K562 (cell line): Measurements from ENCODE around the gene SPATA31D1. TPM values are rescaled to one million over a fixed set of nuclear protein-coding genes. Genes with fewer than 3 reads are reported as not detected.

Source experiments
- ATAC-seq: fragments of 200-7000 bp; cut with Tn5 transposase; 3 replicates; pipeline ENCODE4 v1.9.1; 2020; ENCODE audit warnings: moderate library complexity
- BruUV-seq: library from RNA; stranded (reverse); fragments of 400-500 nt; replicated peaks from 2 replicates; lab custom pipeline; 2021; lab: Mats Ljungman, UMichigan
- CTCF ChIA-PET: fragments of 300-600 bp; formaldehyde crosslinking; extraction: SDS; loops from one replicate; lab custom pipeline; 2021; ENCODE audit warnings: low intra/inter-chr PET ratio; lab: Yijun Ruan, JAX
- POLR2A ChIA-PET: fragments of 300-600, 350-650 bp; sonication (Branson Sonifier 250); formaldehyde crosslinking; extraction: SDS; loops from one replicate; lab custom pipeline; 2021; ENCODE audit warnings: antibody characterized with exemption, inconsistent platforms; lab: Yijun Ruan, JAX
- DNase-seq, 4 experiments: peaks; one replicate each; pipeline versions ENCODE4 v3.0.0 to v3.0.0-alpha.2; 2011 to 2018; ENCODE audit warnings: low spot score in 3 of 4, mixed read lengths in 3 of 4; ENCODE audit errors: extremely low read depth in 1 of 4
- FAIRE-seq: peaks from 2 replicates; lab custom pipeline; 2011; peaks lifted over from hg19 to GRCh38; lab: Jason Lieb, UNC
- H2AFZ ChIP-seq: 2 replicates; pipeline ENCODE4 v1.6.0; 2011; ENCODE audit warnings: low read depth, low read length, control low read depth, inconsistent platforms
- H3K27ac ChIP-seq: fragments of 200-600 bp; 3 replicates; pipeline ENCODE4 v1.8.0; 2011; ENCODE audit warnings: low read depth, mild to moderate bottlenecking, control low read depth, inconsistent platforms, low read length, moderate library complexity, mixed read lengths; ENCODE audit errors: extremely low read depth
- H3K27me3 ChIP-seq, 2 experiments: fragments of 300-600 bp in 1 of 2; 2 replicates in 1 of 2; 3 replicates in 1 of 2; pipeline versions ENCODE4 v1.6.0 to v1.8.0; 2011; ENCODE audit warnings: inconsistent platforms in 2 of 2, low read length in 2 of 2, mild to moderate bottlenecking in 1 of 2, mixed read lengths in 1 of 2, moderate library complexity in 1 of 2; ENCODE audit not compliant: control insufficient read depth in 2 of 2, insufficient read depth in 2 of 2
- H3K36me3 ChIP-seq: fragments of 300-600 bp; 3 replicates; pipeline ENCODE4 v1.8.0; 2011; ENCODE audit warnings: mild to moderate bottlenecking, low read length, inconsistent platforms; ENCODE audit not compliant: control insufficient read depth, insufficient read depth
- H3K4me1 ChIP-seq, 2 experiments: fragments of 200-600 bp in 1 of 2; replicated peaks in 1 of 2; 2 replicates in 1 of 2; 3 replicates in 1 of 2; pipeline versions ENCODE4 v1.5.1 to v1.8.0; 2011; ENCODE audit warnings: inconsistent platforms in 2 of 2, low read length in 2 of 2, mild to moderate bottlenecking in 1 of 2, mixed read lengths in 1 of 2, moderate library complexity in 1 of 2; ENCODE audit not compliant: control insufficient read depth in 2 of 2, insufficient read depth in 2 of 2
- H3K4me2 ChIP-seq: 2 replicates; pipeline ENCODE4 v1.6.1; 2011; ENCODE audit warnings: low read length, control low read depth, inconsistent platforms, mixed read lengths; ENCODE audit not compliant: insufficient read depth
- H3K4me3 ChIP-seq: fragments of 200-600 bp; sonication (generic), shearing (Covaris generic); 2 replicates; pipeline ENCODE4 v1.5.1; 2016; ENCODE audit warnings: control low read depth, inconsistent platforms
- H3K79me2 ChIP-seq: fragments of 200-600 bp; 3 replicates; pipeline ENCODE4 v1.8.0; 2011; ENCODE audit warnings: low read length, inconsistent platforms; ENCODE audit not compliant: control insufficient read depth, insufficient read depth
- H3K9ac ChIP-seq, 2 experiments: 2 replicates each; pipeline versions ENCODE4 v1.6.0 to v1.6.1; 2011; ENCODE audit warnings: low read depth in 2 of 2, low read length in 2 of 2, control low read depth in 1 of 2, inconsistent platforms in 1 of 2, mild to moderate bottlenecking in 1 of 2, mixed read lengths in 1 of 2; ENCODE audit not compliant: insufficient read depth in 1 of 2
- H3K9me1 ChIP-seq: one replicate; pipeline ENCODE4 v1.6.0; 2011; ENCODE audit warnings: inconsistent platforms, mild to moderate bottlenecking, low read length, moderate library complexity; ENCODE audit not compliant: control insufficient read depth, insufficient read depth
- H3K9me3 ChIP-seq: replicated peaks from 2 replicates; pipeline ENCODE4 v1.5.1; 2011; ENCODE audit warnings: low read depth, low read length, inconsistent platforms; ENCODE audit not compliant: control insufficient read depth, insufficient read depth
- H4K20me1 ChIP-seq: replicated peaks from 2 replicates; pipeline ENCODE4 v1.6.1; 2011; ENCODE audit warnings: low read length, inconsistent platforms, mixed read lengths; ENCODE audit not compliant: control insufficient read depth, insufficient read depth
- CBX5 ChIP-seq: IDR thresholded peaks from 2 replicates; pipeline ENCODE4 v1.6.1; 2014; ENCODE audit warnings: low read depth, borderline replicate concordance
- MAFF ChIP-seq: IDR thresholded peaks from 2 replicates; pipeline ENCODE4 v1.6.1; 2012; ENCODE audit warnings: low read length, improper control_type of control experiment
- NR2F6 ChIP-seq: fragments of 450-650 bp; formaldehyde crosslinking; IDR thresholded peaks from 2 replicates; pipeline ENCODE4 v1.4.0; 2020; ENCODE audit warnings: mild to moderate bottlenecking
- POLR2G ChIP-seq: fragments of 200-400 bp; formaldehyde crosslinking; IDR thresholded peaks from 2 replicates; pipeline ENCODE4 v1.6.1; 2017; ENCODE audit warnings: low read depth, mild to moderate bottlenecking, antibody characterized with exemption, low read length, moderate library complexity
- SAFB ChIP-seq: fragments of 200-400 bp; formaldehyde crosslinking; IDR thresholded peaks from 2 replicates; pipeline ENCODE4 v1.6.1; 2017; ENCODE audit warnings: low read depth, low read length, borderline replicate concordance
- ZC3H11A ChIP-seq: IDR thresholded peaks from 2 replicates; pipeline ENCODE4 v1.6.1; 2012; ENCODE audit warnings: low read depth, low read length, improper control_type of control experiment
- ZEB2 ChIP-seq: fragments of 450-650 bp; IDR thresholded peaks from 2 replicates; pipeline ENCODE4 v1.6.1; 2016
- WGBS: fragments of 100-300 bp; shearing (Covaris generic); methylation state at CpG from one replicate; pipeline ENCODE4 v1.1.6; 2016; ENCODE audit warnings: low coverage, mixed read lengths; ENCODE audit not compliant: insufficient coverage; ENCODE audit errors: missing lambda C conversion rate; 5-methylcytosine and 5-hydroxymethylcytosine counted together
- in situ Hi-C: fragments of 300-500 bp; cut with MboI; formaldehyde crosslinking; loops from 4 replicates; pipeline ENCODE4 v1.15.0; 2018; ENCODE audit warnings: inconsistent platforms, mixed read lengths
- intact Hi-C: fragments of 100-400 bp; cut with micrococcal nuclease; formaldehyde crosslinking; loops from 2 replicates; pipeline ENCODE4 v1.14.2; 2022
- polyA plus RNA-seq, 8 experiments: library from polyadenylated mRNA; depleted of rRNA in 4 of 8; stranded (reverse) in 5 of 8; unstranded in 3 of 8; fragments of >200 nt; fragmentation: Nextera tagmentation in 2 of 8; fragmentation: Illumina TruSeq in 1 of 8; extraction: Ambion mirVana in 2 of 8; extraction: Trizol in 1 of 8; gene quantifications; 2 replicates each; pipeline versions ENCODE4 v1.2.1 to v1.2.3, GENCODE V29; 2011 to 2014; ENCODE audit warnings: inconsistent platforms in 1 of 8, missing spikeins in 1 of 8
- total RNA-seq, 7 experiments: library from RNA; depleted of rRNA in 6 of 7; stranded (reverse); fragments of >200 nt in 6 of 7; fragmentation: Illumina TruSeq in 2 of 7; extraction: Trizol in 2 of 7; gene quantifications; 2 replicates each; pipeline versions ENCODE4 v1.2.1 to v1.2.3, GENCODE V29; 2011 to 2021; ENCODE audit warnings: low replicate concordance in 1 of 7
- TF ChIP-seq, protein P1 (sequence below), 2 experiments: fragments of 450-650 bp; IDR thresholded peaks; 2 replicates each; pipeline ENCODE4 v1.6.1; 2018; ENCODE audit warnings: mild to moderate bottlenecking in 2 of 2, low read depth in 1 of 2; ENCODE audit not compliant: partially characterized antibody in 2 of 2
- TF ChIP-seq, protein P2 (sequence below): sonication (generic); formaldehyde crosslinking; IDR thresholded peaks from 2 replicates; pipeline ENCODE4 v1.8.1; 2023; ENCODE audit warnings: mild to moderate bottlenecking, missing genetic modification reagents
- TF ChIP-seq, protein P3 (sequence below): fragments of 450-650 bp; IDR thresholded peaks from 2 replicates; pipeline ENCODE4 v1.6.1; 2016; ENCODE audit warnings: mild to moderate bottlenecking

The SPATA31D1 gene
- total and polyA plus RNA-seq, 9 of the 15 experiments (the other 6 are each of a cell fraction or from before 2014, with no cell fraction given), result not detected

DNA sequence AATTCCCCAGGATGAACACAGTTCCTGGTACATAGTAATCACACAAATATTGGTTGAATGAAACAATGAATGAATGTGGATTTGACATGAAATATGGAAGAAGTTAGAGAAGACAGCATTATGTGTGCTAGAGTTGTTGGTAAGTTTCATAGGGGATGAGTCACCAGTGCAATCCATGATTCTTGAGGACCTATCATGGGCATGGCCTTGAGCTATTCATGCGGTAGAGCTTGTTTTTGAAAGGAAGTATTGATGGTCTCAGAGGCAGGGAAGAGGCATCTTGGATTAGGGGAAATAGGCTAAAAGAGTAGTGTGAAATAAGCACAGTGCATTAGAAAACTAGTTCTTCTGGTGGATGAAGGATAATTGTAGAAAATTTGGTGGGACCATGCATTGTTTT, 22.1 kb downstream of the SPATA31D1 start:
- DNase-seq, result no peak
- no peak for FAIRE-seq
- no peak for ATAC-seq
- Histone ChIP-seq H3K79me2 (no peaks in the 10 kb centered on the region), H2AFZ (no peak overlapping the region), H4K20me1 (no peaks in the 10 kb centered on the region), H3K4me2 (no peak overlapping the region), H3K9me1 (no peaks in the 10 kb centered on the region), H3K36me3 (no peaks in the 10 kb centered on the region), H3K9ac (no peak overlapping the region), H3K27me3 (no peaks in the 10 kb centered on the region), H3K9me3 (no peaks in the 10 kb centered on the region), H3K4me3 (no peak overlapping the region), H3K4me1 (no peaks in the 10 kb centered on the region), H3K27ac (no peak overlapping the region)
- ChIA-PET POLR2A (no interaction called here), CTCF (no interaction called here)
- 14% methylated on average over 1 of the region's 1 CpG for WGBS
- intact Hi-C loops, result no loop called here
- in situ Hi-C loops, result no loop called here
- BruUV-seq, result no TSS peak
- TF ChIP-seq NR2F6 (CRISPR knock-in tag) (no peak), POLR2G (no peak), CBX5 (no peak), ZC3H11A (no peak), MAFF (no peak), ZEB2 (no peak), SAFB (no peak)
- TF ChIP-seq, protein P1, sequence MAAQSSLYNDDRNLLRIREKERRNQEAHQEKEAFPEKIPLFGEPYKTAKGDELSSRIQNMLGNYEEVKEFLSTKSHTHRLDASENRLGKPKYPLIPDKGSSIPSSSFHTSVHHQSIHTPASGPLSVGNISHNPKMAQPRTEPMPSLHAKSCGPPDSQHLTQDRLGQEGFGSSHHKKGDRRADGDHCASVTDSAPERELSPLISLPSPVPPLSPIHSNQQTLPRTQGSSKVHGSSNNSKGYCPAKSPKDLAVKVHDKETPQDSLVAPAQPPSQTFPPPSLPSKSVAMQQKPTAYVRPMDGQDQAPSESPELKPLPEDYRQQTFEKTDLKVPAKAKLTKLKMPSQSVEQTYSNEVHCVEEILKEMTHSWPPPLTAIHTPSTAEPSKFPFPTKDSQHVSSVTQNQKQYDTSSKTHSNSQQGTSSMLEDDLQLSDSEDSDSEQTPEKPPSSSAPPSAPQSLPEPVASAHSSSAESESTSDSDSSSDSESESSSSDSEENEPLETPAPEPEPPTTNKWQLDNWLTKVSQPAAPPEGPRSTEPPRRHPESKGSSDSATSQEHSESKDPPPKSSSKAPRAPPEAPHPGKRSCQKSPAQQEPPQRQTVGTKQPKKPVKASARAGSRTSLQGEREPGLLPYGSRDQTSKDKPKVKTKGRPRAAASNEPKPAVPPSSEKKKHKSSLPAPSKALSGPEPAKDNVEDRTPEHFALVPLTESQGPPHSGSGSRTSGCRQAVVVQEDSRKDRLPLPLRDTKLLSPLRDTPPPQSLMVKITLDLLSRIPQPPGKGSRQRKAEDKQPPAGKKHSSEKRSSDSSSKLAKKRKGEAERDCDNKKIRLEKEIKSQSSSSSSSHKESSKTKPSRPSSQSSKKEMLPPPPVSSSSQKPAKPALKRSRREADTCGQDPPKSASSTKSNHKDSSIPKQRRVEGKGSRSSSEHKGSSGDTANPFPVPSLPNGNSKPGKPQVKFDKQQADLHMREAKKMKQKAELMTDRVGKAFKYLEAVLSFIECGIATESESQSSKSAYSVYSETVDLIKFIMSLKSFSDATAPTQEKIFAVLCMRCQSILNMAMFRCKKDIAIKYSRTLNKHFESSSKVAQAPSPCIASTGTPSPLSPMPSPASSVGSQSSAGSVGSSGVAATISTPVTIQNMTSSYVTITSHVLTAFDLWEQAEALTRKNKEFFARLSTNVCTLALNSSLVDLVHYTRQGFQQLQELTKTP (IDR thresholded peaks at IDR 0.05; ENCODE audit: low read depth in 1 of 2, partially characterized antibody in 2 of 2), result no peak
- TF ChIP-seq, protein P2, sequence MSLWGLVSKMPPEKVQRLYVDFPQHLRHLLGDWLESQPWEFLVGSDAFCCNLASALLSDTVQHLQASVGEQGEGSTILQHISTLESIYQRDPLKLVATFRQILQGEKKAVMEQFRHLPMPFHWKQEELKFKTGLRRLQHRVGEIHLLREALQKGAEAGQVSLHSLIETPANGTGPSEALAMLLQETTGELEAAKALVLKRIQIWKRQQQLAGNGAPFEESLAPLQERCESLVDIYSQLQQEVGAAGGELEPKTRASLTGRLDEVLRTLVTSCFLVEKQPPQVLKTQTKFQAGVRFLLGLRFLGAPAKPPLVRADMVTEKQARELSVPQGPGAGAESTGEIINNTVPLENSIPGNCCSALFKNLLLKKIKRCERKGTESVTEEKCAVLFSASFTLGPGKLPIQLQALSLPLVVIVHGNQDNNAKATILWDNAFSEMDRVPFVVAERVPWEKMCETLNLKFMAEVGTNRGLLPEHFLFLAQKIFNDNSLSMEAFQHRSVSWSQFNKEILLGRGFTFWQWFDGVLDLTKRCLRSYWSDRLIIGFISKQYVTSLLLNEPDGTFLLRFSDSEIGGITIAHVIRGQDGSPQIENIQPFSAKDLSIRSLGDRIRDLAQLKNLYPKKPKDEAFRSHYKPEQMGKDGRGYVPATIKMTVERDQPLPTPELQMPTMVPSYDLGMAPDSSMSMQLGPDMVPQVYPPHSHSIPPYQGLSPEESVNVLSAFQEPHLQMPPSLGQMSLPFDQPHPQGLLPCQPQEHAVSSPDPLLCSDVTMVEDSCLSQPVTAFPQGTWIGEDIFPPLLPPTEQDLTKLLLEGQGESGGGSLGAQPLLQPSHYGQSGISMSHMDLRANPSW (CRISPR knock-in tag), result no peak
- TF ChIP-seq, protein P3, sequence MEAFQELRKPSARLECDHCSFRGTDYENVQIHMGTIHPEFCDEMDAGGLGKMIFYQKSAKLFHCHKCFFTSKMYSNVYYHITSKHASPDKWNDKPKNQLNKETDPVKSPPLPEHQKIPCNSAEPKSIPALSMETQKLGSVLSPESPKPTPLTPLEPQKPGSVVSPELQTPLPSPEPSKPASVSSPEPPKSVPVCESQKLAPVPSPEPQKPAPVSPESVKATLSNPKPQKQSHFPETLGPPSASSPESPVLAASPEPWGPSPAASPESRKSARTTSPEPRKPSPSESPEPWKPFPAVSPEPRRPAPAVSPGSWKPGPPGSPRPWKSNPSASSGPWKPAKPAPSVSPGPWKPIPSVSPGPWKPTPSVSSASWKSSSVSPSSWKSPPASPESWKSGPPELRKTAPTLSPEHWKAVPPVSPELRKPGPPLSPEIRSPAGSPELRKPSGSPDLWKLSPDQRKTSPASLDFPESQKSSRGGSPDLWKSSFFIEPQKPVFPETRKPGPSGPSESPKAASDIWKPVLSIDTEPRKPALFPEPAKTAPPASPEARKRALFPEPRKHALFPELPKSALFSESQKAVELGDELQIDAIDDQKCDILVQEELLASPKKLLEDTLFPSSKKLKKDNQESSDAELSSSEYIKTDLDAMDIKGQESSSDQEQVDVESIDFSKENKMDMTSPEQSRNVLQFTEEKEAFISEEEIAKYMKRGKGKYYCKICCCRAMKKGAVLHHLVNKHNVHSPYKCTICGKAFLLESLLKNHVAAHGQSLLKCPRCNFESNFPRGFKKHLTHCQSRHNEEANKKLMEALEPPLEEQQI, result no peak
